ENCODE measurements around the gene RBM20. TPM values are rescaled to one million over a fixed set of nuclear protein-coding genes. Genes with fewer than 3 reads are reported as not detected.

The RBM20 gene
- polyA plus RNA-seq, 2 of the 4 experiments (the other 2 are of a cell fraction) = 1.5 to 1.8 TPM

GRCh38 chr10:110750931-110751330, 106.8 kb downstream of the RBM20 start:
- 54% methylated on average over 2 of the region's 2 CpGs for WGBS (ENCODE audit: missing lambda C conversion rate)
- Histone ChIP-seq H3K4me1 (no peaks in the 10 kb centered on the region), H3K4me3 (no peak overlapping the region), H3K9me3 (peaks cover 6% of the 10 kb centered on the region; the same call in 1 of the 3 replicates), H3K4me2 (no peak overlapping the region), H3K27ac (no peak overlapping the region)
- DNase-seq (ENCODE audit: low read depth in 1 of 2, low spot score in 1 of 2) = no peak
- ChIA-PET CTCF (interaction anchor here (1.6 kb wide), 1 partner anchor 143 kb away, joined by 4 read pairs; no protein-coding TSS in a partner anchor), POLR2A (no interaction called here)
- no peak for ATAC-seq
- TF ChIP-seq RAD21 (conservative IDR thresholded peaks at IDR 0.05 in 1 of 2, IDR thresholded peaks at IDR 0.05 in 1 of 2) (no peak), SMC3 (IDR thresholded peaks at IDR 0.05) (no peak), FOXS1 (CRISPR knock-in tag; IDR thresholded peaks at IDR 0.05) (no peak), TP53 (CRISPR knock-in tag; IDR thresholded peaks at IDR 0.05) (no peak), POLR2AphosphoS2 (conservative IDR thresholded peaks at IDR 0.05; ENCODE audit: low read length) (no peak), MAZ (IDR thresholded peaks at IDR 0.05; ENCODE audit: borderline replicate concordance, low read depth, low read length) (no peak), FOSB (CRISPR knock-in tag; IDR thresholded peaks at IDR 0.05) (no peak), NR3C1 (IDR thresholded peaks at IDR 0.05) (no peak), SREBF2 (IDR thresholded peaks at IDR 0.05) (no peak), HOXA7 (CRISPR knock-in tag; IDR thresholded peaks at IDR 0.05) (no peak), EHMT2 (IDR thresholded peaks at IDR 0.05; ENCODE audit: low read depth) (no peak), CBX2 (IDR thresholded peaks at IDR 0.05; ENCODE audit: borderline replicate concordance, low read depth) (no peak), KDM5A (IDR thresholded peaks at IDR 0.05) (no peak), CEBPB (IDR thresholded peaks at IDR 0.05) (no peak)
- TF ChIP-seq, protein P1, sequence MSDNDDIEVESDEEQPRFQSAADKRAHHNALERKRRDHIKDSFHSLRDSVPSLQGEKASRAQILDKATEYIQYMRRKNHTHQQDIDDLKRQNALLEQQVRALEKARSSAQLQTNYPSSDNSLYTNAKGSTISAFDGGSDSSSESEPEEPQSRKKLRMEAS (IDR thresholded peaks at IDR 0.05) = no peak
- TF ChIP-seq, protein P2, sequence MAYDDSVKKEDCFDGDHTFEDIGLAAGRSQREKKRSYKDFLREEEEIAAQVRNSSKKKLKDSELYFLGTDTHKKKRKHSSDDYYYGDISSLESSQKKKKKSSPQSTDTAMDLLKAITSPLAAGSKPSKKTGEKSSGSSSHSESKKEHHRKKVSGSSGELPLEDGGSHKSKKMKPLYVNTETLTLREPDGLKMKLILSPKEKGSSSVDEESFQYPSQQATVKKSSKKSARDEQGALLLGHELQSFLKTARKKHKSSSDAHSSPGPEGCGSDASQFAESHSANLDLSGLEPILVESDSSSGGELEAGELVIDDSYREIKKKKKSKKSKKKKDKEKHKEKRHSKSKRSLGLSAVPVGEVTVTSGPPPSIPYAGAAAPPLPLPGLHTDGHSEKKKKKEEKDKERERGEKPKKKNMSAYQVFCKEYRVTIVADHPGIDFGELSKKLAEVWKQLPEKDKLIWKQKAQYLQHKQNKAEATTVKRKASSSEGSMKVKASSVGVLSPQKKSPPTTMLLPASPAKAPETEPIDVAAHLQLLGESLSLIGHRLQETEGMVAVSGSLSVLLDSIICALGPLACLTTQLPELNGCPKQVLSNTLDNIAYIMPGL (CRISPR knock-in tag; IDR thresholded peaks at IDR 0.05; ENCODE audit: borderline replicate concordance) = no peak
- TF ChIP-seq, protein P3, sequence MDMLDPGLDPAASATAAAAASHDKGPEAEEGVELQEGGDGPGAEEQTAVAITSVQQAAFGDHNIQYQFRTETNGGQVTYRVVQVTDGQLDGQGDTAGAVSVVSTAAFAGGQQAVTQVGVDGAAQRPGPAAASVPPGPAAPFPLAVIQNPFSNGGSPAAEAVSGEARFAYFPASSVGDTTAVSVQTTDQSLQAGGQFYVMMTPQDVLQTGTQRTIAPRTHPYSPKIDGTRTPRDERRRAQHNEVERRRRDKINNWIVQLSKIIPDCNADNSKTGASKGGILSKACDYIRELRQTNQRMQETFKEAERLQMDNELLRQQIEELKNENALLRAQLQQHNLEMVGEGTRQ (IDR thresholded peaks at IDR 0.05) = no peak
- no peak for FAIRE-seq

- WGBS (ENCODE audit: missing lambda C conversion rate) = 45% methylated on average over 6 of the region's 6 CpGs
- CTCF ChIA-PET = no interaction called here
- ATAC-seq = no peak
- no peak for DNase-seq (ENCODE audit: low read depth in 1 of 2, low spot score in 1 of 2)
- H3K4me3 ChIP-seq = no peak overlapping the region
- H3K9me3 ChIP-seq = peaks cover 6% of the 10 kb centered on the region; the same call in 1 of the 3 replicates
- TF ChIP-seq GATA3 (IDR thresholded peaks at IDR 0.05; ENCODE audit: borderline replicate concordance) (no peak), FOSB (CRISPR knock-in tag; IDR thresholded peaks at IDR 0.05) (no peak), MAFK (IDR thresholded peaks at IDR 0.05; ENCODE audit: partially characterized antibody) (no peak), MYC (IDR thresholded peaks at IDR 0.05; ENCODE audit: borderline replicate concordance, low read length) (no peak), EHMT2 (IDR thresholded peaks at IDR 0.05; ENCODE audit: low read depth) (no peak), SMC3 (IDR thresholded peaks at IDR 0.05) (no peak), ZSCAN20 (CRISPR knock-in tag; IDR thresholded peaks at IDR 0.05) (no peak), HES2 (IDR thresholded peaks at IDR 0.05) (no peak), E2F6 (IDR thresholded peaks at IDR 0.05; ENCODE audit: borderline replicate concordance, low read depth) (no peak), NFE2L2 (conservative IDR thresholded peaks at IDR 0.05; ENCODE audit: low read length) (no peak), EHF (CRISPR knock-in tag; IDR thresholded peaks at IDR 0.05) (no peak), ZFP36 (IDR thresholded peaks at IDR 0.05; ENCODE audit: borderline replicate concordance, partially characterized antibody) (no peak)
- TF ChIP-seq, protein P2 (CRISPR knock-in tag; IDR thresholded peaks at IDR 0.05; ENCODE audit: borderline replicate concordance) = no peak
- H3K27ac ChIP-seq = no peak overlapping the region
- no peak overlapping the region for H3K4me2 ChIP-seq
- FAIRE-seq = no peak
- H3K4me1 ChIP-seq = no peaks in the 10 kb centered on the region
- POLR2A ChIA-PET = no interaction called here
Observed at GRCh38 chr10:110751850-110752249, 107.7 kb downstream of the RBM20 start.

All from A549 (cell line).